ENCODE results near the gene ZFPM1. TPM values are rescaled to one million over a fixed set of nuclear protein-coding genes. Genes with fewer than 3 reads are reported as not detected.
A peak's percentile ranks its signal among the peaks of the same experiment; 100 is the strongest.

ZFPM1 gene
- total RNA-seq, 1 donor from 2014 or later, result 21.7 TPM

DNA sequence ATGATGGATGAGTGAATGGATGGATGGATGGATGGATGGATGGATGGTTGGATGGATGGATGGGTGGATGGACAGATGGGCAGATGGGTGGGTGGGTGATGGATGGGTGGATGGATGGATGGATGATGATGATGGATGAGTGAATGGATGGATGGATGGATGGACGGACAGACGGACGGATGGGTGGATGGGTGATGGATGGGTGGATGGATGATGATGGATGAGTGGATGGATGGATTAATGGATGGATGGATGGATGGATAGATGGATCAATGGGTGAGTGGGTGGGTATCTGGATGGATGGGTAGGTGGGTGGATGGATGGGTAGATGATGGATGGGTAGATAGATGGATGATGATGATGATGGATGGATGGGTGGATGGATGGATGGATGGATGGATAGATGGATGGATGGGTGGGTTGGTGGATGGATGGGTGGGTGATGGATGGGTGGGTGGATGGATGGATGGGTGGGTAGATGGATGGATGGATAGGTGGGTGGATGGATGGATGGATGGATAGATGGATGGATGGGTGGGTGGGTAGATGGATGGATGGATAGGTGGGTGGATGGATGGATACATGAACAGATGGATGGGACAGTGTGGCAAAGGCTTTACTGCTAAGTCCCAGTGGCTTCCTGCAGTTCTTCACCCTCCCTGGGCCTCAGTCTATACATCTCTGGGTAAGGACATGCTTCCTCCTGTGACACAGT is 30.2 kb upstream of the ZFPM1 start:
- peaks cover 2% of the 10 kb centered on the region for H3K27me3 Mint-ChIP-seq (ENCODE audit: insufficient read depth)
- no peak for DNase-seq (ENCODE audit: low spot score)
- intact Hi-C loops (cut with micrococcal nuclease), result no loop called here
- H3K9me3 Mint-ChIP-seq, result no peaks in the 10 kb centered on the region
- H3K4me3 Mint-ChIP-seq, result no peak overlapping the region
- H3K36me3 Mint-ChIP-seq (ENCODE audit: low read depth), result no peaks in the 10 kb centered on the region
- H3K27ac Mint-ChIP-seq, result no peak overlapping the region
- no peaks in the 10 kb centered on the region for H3K4me1 Mint-ChIP-seq (ENCODE audit: low read depth)

DNA sequence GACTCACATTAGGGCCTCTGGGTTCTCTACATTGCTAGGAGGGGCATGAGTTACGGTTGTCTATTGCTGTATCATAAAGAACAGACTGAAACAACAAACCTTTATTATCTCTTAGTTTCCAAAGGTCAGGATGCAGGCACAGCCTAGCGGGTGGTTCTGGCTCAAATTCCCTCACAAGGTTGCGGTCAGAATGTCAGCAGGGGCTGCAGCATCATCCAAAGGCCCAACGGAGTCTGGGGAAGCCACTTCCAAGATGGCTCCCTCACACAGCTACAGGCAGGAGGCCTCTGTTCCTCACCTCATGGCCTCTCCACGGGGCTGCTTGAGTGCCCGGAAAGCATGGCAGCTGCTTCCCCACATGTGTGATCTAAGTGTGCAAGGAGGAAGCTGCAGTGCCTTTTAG is 29.6 kb upstream of the ZFPM1 start:
- Mint-ChIP-seq H3K27ac (no peak overlapping the region), H3K36me3 (ENCODE audit: low read depth) (no peaks in the 10 kb centered on the region), H3K9me3 (no peaks in the 10 kb centered on the region), H3K4me3 (no peak overlapping the region), H3K4me1 (ENCODE audit: low read depth) (no peaks in the 10 kb centered on the region), H3K27me3 (ENCODE audit: insufficient read depth) (peaks cover 2% of the 10 kb centered on the region)
- DNase-seq (ENCODE audit: low spot score), result no peak
- intact Hi-C loops (cut with micrococcal nuclease), result no loop called here

DNA sequence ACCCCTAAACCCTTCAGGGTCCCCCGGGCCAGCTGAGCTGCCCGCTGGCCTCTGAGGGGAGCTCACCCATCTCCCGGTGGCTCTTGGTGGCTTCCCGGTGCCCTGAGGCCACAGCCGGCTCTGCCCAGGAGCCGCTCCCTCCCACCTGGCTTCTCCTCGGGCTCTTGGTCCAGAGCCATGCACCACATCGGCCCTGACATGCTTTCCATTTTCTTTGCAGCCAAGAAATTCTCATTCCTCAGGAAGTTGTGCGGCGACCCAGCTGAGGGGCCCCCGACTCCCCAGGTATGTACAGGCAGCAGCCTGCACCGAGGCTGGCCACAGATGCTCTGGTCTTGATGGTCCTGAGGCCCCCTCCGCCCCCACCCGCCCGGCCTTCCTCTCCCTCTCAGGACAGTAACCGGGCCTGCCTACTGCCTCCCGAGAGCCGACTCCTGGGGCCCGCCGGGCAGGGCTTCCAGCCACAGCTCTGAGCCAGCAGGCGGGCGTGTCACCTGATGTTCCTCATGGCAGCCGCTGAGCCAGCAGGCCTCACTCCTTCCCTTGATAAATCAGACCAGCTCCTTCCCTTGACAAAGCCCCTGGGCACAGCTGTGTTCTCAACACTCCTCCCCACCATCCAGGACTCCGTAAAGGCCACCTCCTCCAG is 28.4 kb upstream of the ZFPM1 start:
- no peak for DNase-seq (ENCODE audit: low spot score)
- no peaks in the 10 kb centered on the region for H3K4me1 Mint-ChIP-seq (ENCODE audit: low read depth)
- no peak overlapping the region for H3K4me3 Mint-ChIP-seq
- peaks cover 2% of the 10 kb centered on the region for H3K27me3 Mint-ChIP-seq (ENCODE audit: insufficient read depth)
- intact Hi-C loops (cut with micrococcal nuclease), result no loop called here
- H3K27ac Mint-ChIP-seq, result no peak overlapping the region
- H3K36me3 Mint-ChIP-seq (ENCODE audit: low read depth), result no peaks in the 10 kb centered on the region
- H3K9me3 Mint-ChIP-seq, result no peaks in the 10 kb centered on the region

DNA sequence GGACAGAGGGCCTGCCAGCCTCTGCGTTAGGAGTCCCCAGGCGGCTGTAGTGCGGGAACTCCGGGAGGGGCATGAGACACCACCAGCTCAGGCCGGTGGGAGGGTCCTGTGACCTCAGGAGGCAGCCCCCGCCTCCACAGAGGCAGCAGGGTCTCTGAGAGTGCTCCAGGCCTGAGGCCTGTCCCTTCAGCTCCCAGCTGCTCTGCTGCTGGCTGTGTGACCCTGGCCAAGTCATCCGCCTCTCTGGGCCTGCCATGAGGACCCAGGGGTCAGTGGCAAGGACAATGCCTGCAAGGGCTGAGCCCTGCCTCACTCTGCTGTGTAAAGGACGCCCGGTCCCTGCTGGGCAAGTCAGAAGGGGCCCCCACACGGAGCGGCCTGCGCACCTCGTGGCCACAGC is 27.1 kb upstream of the ZFPM1 start:
- Mint-ChIP-seq H3K36me3 (ENCODE audit: low read depth) (no peaks in the 10 kb centered on the region), H3K4me3 (no peak overlapping the region), H3K4me1 (ENCODE audit: low read depth) (no peaks in the 10 kb centered on the region), H3K27me3 (ENCODE audit: insufficient read depth) (peaks cover 2% of the 10 kb centered on the region), H3K27ac (no peak overlapping the region), H3K9me3 (no peaks in the 10 kb centered on the region)
- DNase-seq (ENCODE audit: low spot score), result no peak
- intact Hi-C loops (cut with micrococcal nuclease), result no loop called here

DNA sequence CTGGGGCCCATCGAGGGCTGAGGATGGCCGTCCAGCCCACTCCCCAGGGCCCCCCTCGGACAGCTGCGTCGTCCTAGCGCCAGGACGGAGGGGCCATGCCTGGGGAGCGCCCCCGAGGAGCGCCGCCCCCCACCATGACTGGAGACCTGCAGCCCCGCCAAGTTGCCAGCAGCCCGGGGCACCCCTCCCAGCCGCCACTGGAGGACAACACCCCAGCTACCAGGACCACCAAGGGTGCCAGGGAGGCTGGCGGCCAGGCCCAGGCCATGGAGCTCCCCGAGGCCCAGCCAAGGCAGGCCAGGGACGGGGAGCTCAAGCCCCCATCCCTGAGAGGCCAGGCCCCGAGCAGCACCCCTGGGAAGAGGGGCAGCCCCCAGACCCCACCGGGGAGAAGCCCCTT is 25.7 kb upstream of the ZFPM1 start:
- intact Hi-C loops (cut with micrococcal nuclease), result no loop called here
- no peak for DNase-seq (ENCODE audit: low spot score)
- Mint-ChIP-seq H3K9me3 (no peaks in the 10 kb centered on the region), H3K4me1 (ENCODE audit: low read depth) (no peaks in the 10 kb centered on the region), H3K27ac (no peak overlapping the region), H3K27me3 (ENCODE audit: insufficient read depth) (peaks cover 11% of the 10 kb centered on the region), H3K36me3 (ENCODE audit: low read depth) (no peaks in the 10 kb centered on the region), H3K4me3 (no peak overlapping the region)

DNA sequence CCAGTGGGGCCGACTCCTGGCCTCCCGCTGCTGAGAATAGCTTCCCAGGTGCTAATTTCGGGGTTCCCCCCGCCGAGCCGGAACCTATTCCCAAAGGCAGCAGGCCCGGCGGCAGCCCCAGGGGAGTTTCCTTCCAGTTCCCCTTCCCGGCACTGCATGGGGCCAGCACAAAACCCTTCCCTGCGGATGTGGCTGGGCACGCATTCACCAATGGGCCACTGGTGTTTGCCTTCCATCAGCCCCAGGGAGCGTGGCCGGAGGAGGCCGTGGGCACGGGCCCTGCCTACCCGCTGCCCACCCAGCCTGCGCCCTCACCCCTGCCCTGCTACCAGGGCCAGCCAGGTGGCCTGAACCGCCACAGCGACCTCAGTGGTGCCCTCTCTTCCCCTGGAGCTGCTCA is 24.9 kb upstream of the ZFPM1 start:
- no peaks in the 10 kb centered on the region for H3K9me3 Mint-ChIP-seq
- intact Hi-C loops (cut with micrococcal nuclease), result no loop called here
- H3K36me3 Mint-ChIP-seq (ENCODE audit: low read depth), result no peaks in the 10 kb centered on the region
- DNase-seq (ENCODE audit: low spot score), result no peak
- H3K27ac Mint-ChIP-seq, result no peak overlapping the region
- H3K4me1 Mint-ChIP-seq (ENCODE audit: low read depth), result no peaks in the 10 kb centered on the region
- H3K27me3 Mint-ChIP-seq (ENCODE audit: insufficient read depth), result peaks cover 11% of the 10 kb centered on the region
- H3K4me3 Mint-ChIP-seq, result no peak overlapping the region

DNA sequence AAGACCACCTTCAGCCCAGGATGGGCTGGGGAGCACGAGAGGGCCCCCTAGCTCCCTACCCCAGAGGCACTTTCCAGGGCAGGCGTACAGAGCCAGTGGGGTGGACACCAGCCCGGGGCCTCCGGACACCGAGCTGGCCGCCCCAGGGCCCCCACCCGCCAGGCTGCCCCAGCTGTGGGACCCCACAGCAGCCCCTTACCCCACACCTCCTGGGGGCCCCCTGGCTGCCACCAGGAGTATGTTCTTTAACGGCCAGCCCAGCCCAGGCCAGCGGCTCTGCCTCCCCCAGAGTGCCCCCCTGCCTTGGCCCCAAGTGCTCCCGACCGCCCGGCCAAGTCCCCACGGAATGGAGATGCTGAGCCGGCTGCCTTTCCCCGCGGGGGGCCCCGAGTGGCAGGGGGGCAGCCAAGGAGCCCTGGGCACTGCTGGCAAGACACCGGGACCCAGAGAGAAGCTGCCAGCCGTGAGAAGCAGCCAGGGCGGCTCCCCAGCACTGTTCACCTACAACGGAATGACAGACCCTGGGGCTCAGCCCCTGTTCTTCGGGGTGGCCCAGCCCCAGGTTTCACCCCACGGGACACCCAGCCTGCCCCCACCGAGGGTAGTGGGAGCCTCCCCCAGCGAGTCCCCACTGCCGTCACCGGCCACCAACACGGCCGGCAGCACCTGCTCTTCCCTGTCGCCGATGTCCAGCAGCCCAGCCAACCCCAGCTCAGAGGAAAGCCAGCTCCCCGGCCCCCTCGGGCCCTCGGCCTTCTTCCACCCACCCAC is 24.3 kb upstream of the ZFPM1 start:
- no peaks in the 10 kb centered on the region for H3K36me3 Mint-ChIP-seq (ENCODE audit: low read depth)
- DNase-seq (ENCODE audit: low spot score), result no peak
- H3K4me3 Mint-ChIP-seq, result no peak overlapping the region
- intact Hi-C loops (cut with micrococcal nuclease), result no loop called here
- H3K27me3 Mint-ChIP-seq (ENCODE audit: insufficient read depth), result peaks cover 11% of the 10 kb centered on the region
- H3K9me3 Mint-ChIP-seq, result no peaks in the 10 kb centered on the region
- H3K4me1 Mint-ChIP-seq (ENCODE audit: low read depth), result no peaks in the 10 kb centered on the region
- no peak overlapping the region for H3K27ac Mint-ChIP-seq

DNA sequence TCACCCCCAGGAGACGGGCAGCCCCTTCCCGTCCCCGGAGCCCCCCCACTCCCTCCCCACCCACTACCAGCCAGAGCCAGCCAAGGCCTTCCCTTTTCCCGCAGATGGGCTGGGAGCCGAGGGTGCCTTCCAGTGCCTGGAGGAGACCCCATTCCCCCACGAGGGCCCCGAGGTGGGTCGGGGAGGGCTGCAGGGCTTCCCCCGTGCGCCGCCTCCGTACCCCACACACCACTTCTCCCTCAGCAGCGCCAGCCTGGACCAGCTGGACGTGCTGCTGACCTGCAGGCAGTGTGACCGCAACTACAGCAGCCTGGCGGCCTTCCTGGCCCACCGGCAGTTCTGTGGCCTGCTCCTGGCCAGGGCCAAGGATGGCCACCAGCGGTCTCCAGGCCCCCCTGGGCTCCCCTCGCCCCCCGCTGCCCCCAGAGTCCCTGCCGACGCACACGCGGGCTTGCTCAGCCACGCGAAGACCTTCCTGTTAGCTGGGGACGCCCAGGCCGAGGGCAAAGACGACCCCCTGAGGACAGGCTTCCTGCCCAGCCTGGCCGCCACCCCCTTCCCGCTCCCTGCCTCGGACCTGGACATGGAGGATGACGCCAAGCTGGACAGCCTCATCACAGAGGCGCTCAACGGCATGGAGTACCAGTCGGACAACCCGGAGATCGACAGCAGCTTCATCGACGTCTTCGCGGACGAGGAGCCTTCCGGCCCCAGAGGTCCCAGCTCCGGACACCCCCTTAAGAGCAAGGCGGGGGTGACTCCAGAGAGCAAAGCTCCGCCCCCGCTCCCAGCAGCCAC is 23.5 kb upstream of the ZFPM1 start:
- intact Hi-C loops (cut with micrococcal nuclease), result loop anchor here (10.0 kb wide), 1 partner anchor 235 kb away; no protein-coding TSS in a partner anchor
- peak overlapping the region; percentile 66 for H3K4me3 Mint-ChIP-seq
- peak overlapping the region; percentile 40 for H3K27ac Mint-ChIP-seq
- H3K36me3 Mint-ChIP-seq (ENCODE audit: low read depth), result no peaks in the 10 kb centered on the region
- H3K27me3 Mint-ChIP-seq (ENCODE audit: insufficient read depth), result peaks cover 11% of the 10 kb centered on the region
- no peaks in the 10 kb centered on the region for H3K4me1 Mint-ChIP-seq (ENCODE audit: low read depth)
- no peak for DNase-seq (ENCODE audit: low spot score)
- no peaks in the 10 kb centered on the region for H3K9me3 Mint-ChIP-seq

DNA sequence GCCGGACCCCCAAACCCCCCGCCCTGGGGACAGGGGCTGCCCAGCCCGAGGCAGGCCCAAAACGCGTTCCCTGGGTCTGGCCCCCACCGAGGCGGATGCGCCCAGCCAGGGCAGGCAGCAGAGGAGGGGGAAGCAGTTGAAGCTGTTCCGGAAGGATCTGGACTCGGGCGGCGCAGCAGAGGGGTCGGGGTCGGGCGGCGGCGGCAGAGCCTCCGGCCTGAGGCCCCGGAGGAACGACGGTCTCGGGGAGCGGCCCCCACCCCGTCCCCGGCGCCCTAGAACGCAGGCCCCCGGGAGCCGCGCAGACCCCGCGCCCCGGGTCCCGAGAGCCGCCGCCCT is 22.9 kb upstream of the ZFPM1 start:
- no peaks in the 10 kb centered on the region for H3K36me3 Mint-ChIP-seq (ENCODE audit: low read depth)
- intact Hi-C loops (cut with micrococcal nuclease), result loop anchor here (10.0 kb wide), 1 partner anchor 235 kb away; no protein-coding TSS in a partner anchor
- no peak overlapping the region for H3K4me3 Mint-ChIP-seq
- no peak overlapping the region for H3K27ac Mint-ChIP-seq
- H3K4me1 Mint-ChIP-seq (ENCODE audit: low read depth), result no peaks in the 10 kb centered on the region
- no peaks in the 10 kb centered on the region for H3K9me3 Mint-ChIP-seq
- no peak for DNase-seq (ENCODE audit: low spot score)
- peaks cover 10% of the 10 kb centered on the region for H3K27me3 Mint-ChIP-seq (ENCODE audit: insufficient read depth)

DNA sequence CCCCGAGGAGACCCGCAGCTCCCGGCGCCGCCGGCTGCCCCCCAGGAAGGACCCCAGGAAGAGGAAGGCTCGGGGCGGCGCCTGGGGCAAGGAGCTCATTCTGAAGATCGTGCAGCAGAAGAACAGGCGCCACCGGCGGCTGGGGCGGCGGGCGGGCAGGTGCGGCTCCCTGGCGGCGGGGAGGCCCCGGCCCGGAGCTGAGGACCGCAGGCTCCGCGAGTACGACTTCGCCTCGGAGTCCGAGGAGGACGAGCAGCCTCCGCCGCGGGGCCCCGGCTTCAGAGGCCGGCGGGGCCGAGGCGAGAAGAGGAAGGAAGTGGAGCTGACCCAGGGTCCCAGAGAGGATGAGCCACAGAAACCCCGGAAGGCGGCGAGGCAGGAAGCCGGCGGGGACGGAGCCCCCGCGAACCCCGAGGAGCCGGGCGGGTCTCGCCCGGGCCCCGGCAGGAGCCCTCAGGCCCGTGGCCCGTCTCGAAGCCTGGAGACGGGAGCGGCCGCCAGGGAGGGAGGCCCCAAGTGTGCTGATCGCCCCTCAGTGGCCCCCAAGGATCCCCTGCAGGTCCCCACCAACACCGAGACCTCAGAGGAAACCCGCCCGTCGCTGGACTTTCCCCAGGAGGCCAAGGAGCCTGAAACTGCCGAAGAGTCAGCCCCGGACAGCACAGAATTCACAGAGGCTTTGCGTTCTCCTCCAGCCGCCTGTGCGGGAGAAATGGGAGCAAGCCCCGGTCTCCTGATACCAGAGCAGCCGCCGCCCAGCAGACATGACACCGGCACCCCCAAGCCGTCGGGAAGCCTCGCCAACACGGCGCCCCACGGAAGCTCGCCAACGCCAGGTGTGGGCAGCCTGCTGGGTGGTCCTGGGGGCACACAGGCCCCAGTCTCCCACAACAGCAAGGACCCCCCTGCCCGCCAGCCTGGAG is 22.3 kb upstream of the ZFPM1 start:
- Mint-ChIP-seq H3K27ac (no peak overlapping the region), H3K9me3 (no peaks in the 10 kb centered on the region), H3K27me3 (ENCODE audit: insufficient read depth) (peaks cover 10% of the 10 kb centered on the region), H3K36me3 (ENCODE audit: low read depth) (no peaks in the 10 kb centered on the region), H3K4me1 (ENCODE audit: low read depth) (no peaks in the 10 kb centered on the region), H3K4me3 (peak overlapping the region; percentile 62)
- DNase-seq (ENCODE audit: low spot score), result no peak
- intact Hi-C loops (cut with micrococcal nuclease), result loop anchor here (10.0 kb wide), 1 partner anchor 236 kb away; no protein-coding TSS in a partner anchor

DNA sequence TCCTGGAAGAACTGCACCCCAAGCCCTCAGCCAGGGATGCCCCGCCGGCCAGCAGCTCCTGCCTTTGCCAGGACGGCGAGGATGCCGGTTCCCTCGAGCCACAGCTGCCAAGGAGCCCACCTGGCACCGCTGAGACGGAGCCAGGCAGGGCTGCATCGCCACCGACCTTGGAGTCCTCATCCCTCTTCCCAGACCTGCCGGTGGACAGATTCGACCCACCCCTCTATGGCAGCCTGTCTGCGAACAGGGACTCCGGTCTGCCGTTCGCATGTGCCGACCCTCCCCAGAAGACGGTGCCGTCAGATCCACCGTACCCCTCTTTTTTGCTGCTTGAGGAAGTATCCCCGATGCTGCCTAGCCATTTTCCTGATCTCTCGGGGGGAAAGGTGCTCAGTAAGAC is 21.4 kb upstream of the ZFPM1 start:
- H3K4me1 Mint-ChIP-seq (ENCODE audit: low read depth), result no peaks in the 10 kb centered on the region
- no peak overlapping the region for H3K27ac Mint-ChIP-seq
- no peaks in the 10 kb centered on the region for H3K36me3 Mint-ChIP-seq (ENCODE audit: low read depth)
- H3K27me3 Mint-ChIP-seq (ENCODE audit: insufficient read depth), result peaks cover 10% of the 10 kb centered on the region
- intact Hi-C loops (cut with micrococcal nuclease), result loop anchor here (10.0 kb wide), 1 partner anchor 237 kb away; no protein-coding TSS in a partner anchor
- no peak for DNase-seq (ENCODE audit: low spot score)
- no peaks in the 10 kb centered on the region for H3K9me3 Mint-ChIP-seq
- H3K4me3 Mint-ChIP-seq, result peak overlapping the region; percentile 62

DNA sequence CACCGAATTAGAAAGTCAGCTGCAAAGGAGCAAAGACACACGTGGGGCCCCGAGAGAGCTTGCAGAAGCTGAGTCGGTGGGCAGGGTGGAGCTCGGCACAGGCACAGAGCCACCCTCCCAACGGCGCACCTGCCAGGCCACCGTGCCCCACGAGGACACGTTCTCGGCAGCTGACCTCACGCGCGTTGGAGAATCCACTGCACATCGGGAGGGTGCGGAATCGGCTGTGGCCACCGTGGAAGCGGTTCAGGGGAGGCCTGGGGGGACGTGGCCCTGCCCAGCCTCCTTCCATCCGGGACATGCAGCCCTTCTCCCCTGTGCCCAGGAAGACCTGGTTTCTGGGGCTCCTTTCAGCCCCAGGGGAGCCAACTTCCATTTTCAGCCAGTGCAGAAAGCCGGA is 20.9 kb upstream of the ZFPM1 start:
- no peak for DNase-seq (ENCODE audit: low spot score)
- Mint-ChIP-seq H3K27me3 (ENCODE audit: insufficient read depth) (peaks cover 10% of the 10 kb centered on the region), H3K36me3 (ENCODE audit: low read depth) (no peaks in the 10 kb centered on the region), H3K4me3 (peak overlapping the region; percentile 62), H3K9me3 (no peaks in the 10 kb centered on the region), H3K4me1 (ENCODE audit: low read depth) (no peaks in the 10 kb centered on the region), H3K27ac (no peak overlapping the region)
- intact Hi-C loops (cut with micrococcal nuclease), result loop anchor here (10.0 kb wide), 1 partner anchor 237 kb away; no protein-coding TSS in a partner anchor

Measured in activated T-helper 1 cell treated with anti-CD3 and anti-CD28 coated beads, Interleukin-12 subunit alpha, Interleukin-12 subunit beta, Interleukin-2, Interleukin-4 antibody, amounts not matched to agents 30 ng/mL and 10 ng/mL and 1 ng/mL, durations not matched to agents 14 hours and 24 hours and 36 hours (primary cell).